ENCODE results near the gene GATD1.

The GATD1 gene

GRCh38 chr11:721247-721740, 56.0 kb downstream of the GATD1 start:
- H2AFZ ChIP-seq (ENCODE audit: low read depth, low read length) = no peak overlapping the region
- H3K4me2 ChIP-seq (ENCODE audit: low read length) = peak overlapping the region; percentile 73
- H3K9me3 ChIP-seq (ENCODE audit: insufficient read depth, low read length) = no peaks in the 10 kb centered on the region
- no peaks in the 10 kb centered on the region for H4K20me1 ChIP-seq (ENCODE audit: insufficient read depth, low read length)
- H3K27me3 ChIP-seq (ENCODE audit: low read depth, low read length) = peaks cover 24% of the 10 kb centered on the region
- H3K4me3 ChIP-seq (ENCODE audit: low read length) = peak overlapping the region; percentile 80
- TF ChIP-seq CTCF (IDR thresholded peaks at IDR 0.05; ENCODE audit: low read depth, low read length) = no peak
- TF ChIP-seq EZH2phosphoT487 (IDR thresholded peaks at IDR 0.05; ENCODE audit: low read depth) = no peak
- H3K36me3 ChIP-seq (replicated peaks; ENCODE audit: low read depth, low read length) = no peaks in the 10 kb centered on the region
- peaks cover 32% of the 10 kb centered on the region for H3K4me1 ChIP-seq (ENCODE audit: low read length)
- no peak overlapping the region for H3K9ac ChIP-seq (ENCODE audit: low read length)
- H3K79me2 ChIP-seq (ENCODE audit: low read length) = no peaks in the 10 kb centered on the region
- H3K27ac ChIP-seq (ENCODE audit: low read length) = no peak overlapping the region

- Histone ChIP-seq H4K20me1 (ENCODE audit: insufficient read depth, low read length) (no peaks in the 10 kb centered on the region), H3K4me3 (ENCODE audit: low read length) (0 out of 2 replicates have a peak overlapping the region, but pooled peaks have one; percentile 80), H3K27me3 (ENCODE audit: low read depth, low read length) (peaks cover 23% of the 10 kb centered on the region), H3K36me3 (replicated peaks; ENCODE audit: low read depth, low read length) (no peaks in the 10 kb centered on the region), H3K4me1 (ENCODE audit: low read length) (peaks cover 31% of the 10 kb centered on the region), H3K9me3 (ENCODE audit: insufficient read depth, low read length) (no peaks in the 10 kb centered on the region), H3K9ac (ENCODE audit: low read length) (no peak overlapping the region), H3K79me2 (ENCODE audit: low read length) (no peaks in the 10 kb centered on the region), H2AFZ (ENCODE audit: low read depth, low read length) (no peak overlapping the region), H3K27ac (ENCODE audit: low read length) (no peak overlapping the region), H3K4me2 (ENCODE audit: low read length) (peak overlapping the region; percentile 73)
- TF ChIP-seq CTCF (IDR thresholded peaks at IDR 0.05; ENCODE audit: low read depth, low read length) (no peak), EZH2phosphoT487 (IDR thresholded peaks at IDR 0.05; ENCODE audit: low read depth) (no peak)
Measured at GRCh38 chr11:720642-721246, 56.5 kb downstream of the GATD1 start.

GRCh38 chr11:720017-720641, 57.2 kb downstream of the GATD1 start:
- Histone ChIP-seq H4K20me1 (ENCODE audit: insufficient read depth, low read length) (no peaks in the 10 kb centered on the region), H3K4me3 (ENCODE audit: low read length) (no peak overlapping the region), H3K79me2 (ENCODE audit: low read length) (no peaks in the 10 kb centered on the region), H3K27ac (ENCODE audit: low read length) (no peak overlapping the region), H3K27me3 (ENCODE audit: low read depth, low read length) (peaks cover 16% of the 10 kb centered on the region), H2AFZ (ENCODE audit: low read depth, low read length) (no peak overlapping the region), H3K9ac (ENCODE audit: low read length) (no peak overlapping the region), H3K9me3 (ENCODE audit: insufficient read depth, low read length) (no peaks in the 10 kb centered on the region), H3K4me2 (ENCODE audit: low read length) (no peak overlapping the region), H3K36me3 (replicated peaks; ENCODE audit: low read depth, low read length) (no peaks in the 10 kb centered on the region), H3K4me1 (ENCODE audit: low read length) (peaks cover 27% of the 10 kb centered on the region)
- TF ChIP-seq EZH2phosphoT487 (IDR thresholded peaks at IDR 0.05; ENCODE audit: low read depth) (no peak), CTCF (IDR thresholded peaks at IDR 0.05; ENCODE audit: low read depth, low read length) (no peak)

- Histone ChIP-seq H3K36me3 (replicated peaks; ENCODE audit: low read depth, low read length) (no peaks in the 10 kb centered on the region), H3K9me3 (ENCODE audit: insufficient read depth, low read length) (no peaks in the 10 kb centered on the region), H3K4me3 (ENCODE audit: low read length) (no peak overlapping the region), H3K4me2 (ENCODE audit: low read length) (no peak overlapping the region), H4K20me1 (ENCODE audit: insufficient read depth, low read length) (no peaks in the 10 kb centered on the region), H3K27ac (ENCODE audit: low read length) (no peak overlapping the region), H3K27me3 (ENCODE audit: low read depth, low read length) (peaks cover 10% of the 10 kb centered on the region), H3K79me2 (ENCODE audit: low read length) (no peaks in the 10 kb centered on the region), H2AFZ (ENCODE audit: low read depth, low read length) (no peak overlapping the region), H3K9ac (ENCODE audit: low read length) (no peak overlapping the region), H3K4me1 (ENCODE audit: low read length) (peaks cover 20% of the 10 kb centered on the region)
- no peak for TF ChIP-seq EZH2phosphoT487 (IDR thresholded peaks at IDR 0.05; ENCODE audit: low read depth)
- no peak for TF ChIP-seq CTCF (IDR thresholded peaks at IDR 0.05; ENCODE audit: low read depth, low read length)
Measured at GRCh38 chr11:719214-720016, 57.9 kb downstream of the GATD1 start.
